OCI-LY3 (cell line): ENCODE data around the gene S100Z.

Source experiments
- H2AFZ ChIP-seq: fragments of 200-600, 300-600 bp; shearing (Covaris generic); 2 replicates; pipeline ENCODE4 v1.6.0; 2014; ENCODE audit warnings: antibody characterized with exemption, low read depth, low read length
- H3K27ac ChIP-seq: fragments of 200-600, 300-600 bp; sonication (generic); 2 replicates; pipeline ENCODE4 v1.5.1; 2014; ENCODE audit warnings: mild to moderate bottlenecking, low read length, moderate library complexity, mixed read lengths
- H3K27me3 ChIP-seq: fragments of 200-600, 300-600 bp; sonication (generic); 2 replicates; pipeline ENCODE4 v1.6.1; 2014; ENCODE audit warnings: low read depth, low read length, mixed read lengths
- H3K36me3 ChIP-seq: fragments of 200-600, 300-600 bp; sonication (generic); replicated peaks from 2 replicates; pipeline ENCODE3; 2014; ENCODE audit warnings: low read depth, low read length, mixed read lengths
- H3K4me1 ChIP-seq: fragments of 300-600, 200-600 bp; sonication (generic); 2 replicates; pipeline ENCODE4 v1.6.1; 2014; ENCODE audit warnings: low read length, mixed read lengths
- H3K4me2 ChIP-seq: fragments of 200-600, 300-600 bp; sonication (generic); 2 replicates; pipeline ENCODE4 v1.6.1; 2014; ENCODE audit warnings: low read length, mixed read lengths
- H3K4me3 ChIP-seq: fragments of 300-600, 200-600 bp; sonication (generic); 2 replicates; pipeline ENCODE4 v1.5.1; 2014; ENCODE audit warnings: antibody characterized with exemption, mild to moderate bottlenecking, low read length, moderate library complexity
- H3K79me2 ChIP-seq: fragments of 300-600, 200-600 bp; shearing (Covaris generic); 2 replicates; pipeline ENCODE4 v1.6.1; 2014; ENCODE audit warnings: mild to moderate bottlenecking, low read length, mixed read lengths
- H3K9ac ChIP-seq: fragments of 300-600, 200-600 bp; shearing (Covaris generic); 2 replicates; pipeline ENCODE4 v1.6.0; 2014; ENCODE audit warnings: mild to moderate bottlenecking, low read length, moderate library complexity
- H3K9me3 ChIP-seq: fragments of 200-600, 300-600 bp; shearing (Covaris generic); 2 replicates; pipeline ENCODE4 v1.6.1; 2014; ENCODE audit warnings: low read length, mixed read lengths; ENCODE audit not compliant: insufficient read depth
- H4K20me1 ChIP-seq: fragments of 200-600, 300-600 bp; sonication (generic); 2 replicates; pipeline ENCODE4 v1.6.1; 2016; ENCODE audit warnings: low read length, mixed read lengths; ENCODE audit not compliant: insufficient read depth
- CTCF ChIP-seq: fragments of 200-600, 300-600 bp; sonication (generic); IDR thresholded peaks from 2 replicates; pipeline ENCODE4 v1.5.1; 2014; ENCODE audit warnings: antibody characterized with exemption, low read length, low read depth
- EZH2phosphoT487 ChIP-seq: fragments of 200-600 bp; shearing (Covaris generic); IDR thresholded peaks from 2 replicates; pipeline ENCODE4 v1.6.1; 2018; ENCODE audit warnings: antibody characterized with exemption, mixed run types, low read depth

S100Z gene

GRCh38 chr5:76952795-76953536 is 103.2 kb downstream of the S100Z start, which contains the start of gene CRHBP:
Gene CRHBP, plus strand, starts transcription at chr5:76953045. Its CDS starts 90 bp downstream, at chr5:76953135.
- Histone ChIP-seq H3K4me2 (no peak within 1 kb of the TSS), H3K4me1 (no peaks in the 10 kb centered on the region), H4K20me1 (no peaks in the 10 kb centered on the region), H3K9ac (no peak within 1 kb of the TSS), H3K79me2 (no peaks in the 10 kb centered on the region), H2AFZ (no peak within 1 kb of the TSS), H3K27ac (no peak within 1 kb of the TSS), H3K27me3 (no peaks in the 10 kb centered on the region), H3K36me3 (no peaks in the 10 kb centered on the region), H3K9me3 (no peaks in the 10 kb centered on the region), H3K4me3 (no peak within 1 kb of the TSS)
- TF ChIP-seq CTCF: no peak
- TF ChIP-seq EZH2phosphoT487: no peak

GRCh38 chr5:76953551-76954382 is 104.0 kb downstream of the S100Z start:
- peaks cover 6% of the 10 kb centered on the region for H3K4me1 ChIP-seq
- no peak overlapping the region for H2AFZ ChIP-seq
- no peaks in the 10 kb centered on the region for H3K36me3 ChIP-seq
- no peaks in the 10 kb centered on the region for H3K9me3 ChIP-seq
- H3K79me2 ChIP-seq: no peaks in the 10 kb centered on the region
- no peaks in the 10 kb centered on the region for H4K20me1 ChIP-seq
- TF ChIP-seq CTCF (no peak), EZH2phosphoT487 (no peak)
- no peak overlapping the region for H3K4me3 ChIP-seq
- no peak overlapping the region for H3K4me2 ChIP-seq
- H3K27ac ChIP-seq: no peak overlapping the region
- no peaks in the 10 kb centered on the region for H3K27me3 ChIP-seq
- no peak overlapping the region for H3K9ac ChIP-seq

- no peak overlapping the region for H3K4me3 ChIP-seq
- no peak overlapping the region for H3K4me2 ChIP-seq
- no peaks in the 10 kb centered on the region for H3K79me2 ChIP-seq
- no peaks in the 10 kb centered on the region for H4K20me1 ChIP-seq
- H3K36me3 ChIP-seq: no peaks in the 10 kb centered on the region
- H3K9me3 ChIP-seq: no peaks in the 10 kb centered on the region
- no peaks in the 10 kb centered on the region for H3K27me3 ChIP-seq
- no peak overlapping the region for H3K27ac ChIP-seq
- H2AFZ ChIP-seq: no peak overlapping the region
- no peak overlapping the region for H3K9ac ChIP-seq
- TF ChIP-seq CTCF (no peak), EZH2phosphoT487 (no peak)
- H3K4me1 ChIP-seq: peaks cover 12% of the 10 kb centered on the region
Measured at GRCh38 chr5:76954383-76954763, 104.6 kb downstream of the S100Z start.

GRCh38 chr5:76956033-76956432 is 106.2 kb downstream of the S100Z start:
- TF ChIP-seq CTCF (no peak), EZH2phosphoT487 (no peak)
- Histone ChIP-seq H3K4me3 (no peak overlapping the region), H3K4me1 (peaks cover 24% of the 10 kb centered on the region), H2AFZ (no peak overlapping the region), H3K79me2 (no peaks in the 10 kb centered on the region), H3K9ac (no peak overlapping the region), H3K9me3 (no peaks in the 10 kb centered on the region), H3K4me2 (no peak overlapping the region), H3K27ac (no peak overlapping the region), H4K20me1 (no peaks in the 10 kb centered on the region), H3K36me3 (no peaks in the 10 kb centered on the region), H3K27me3 (no peaks in the 10 kb centered on the region)
